ENCODE results near the gene CDK5RAP1.

- TF ChIP-seq CTCF (conservative IDR thresholded peaks at IDR 0.05; ENCODE audit: low read length) (no peak), EZH2phosphoT487 (IDR thresholded peaks at IDR 0.05; ENCODE audit: borderline replicate concordance) (no peak)
These were observed 51.8 kb downstream of the CDK5RAP1 start for GRCh38 chr20:33349493-33349892.

Measured in Loucy (cell line).